GM19455 (cell line): ENCODE measurements around the gene BRD1.

Experiments used
- ATAC-seq: cut with Tn5 transposase; IDR thresholded peaks from one replicate; pipeline ENCODE4 v1.9.1; 2021; ENCODE audit not compliant: unreplicated experiment

Gene BRD1

GRCh38 chr22:49803737-49804375 lies 23.8 kb downstream of the BRD1 start:
- no peak for ATAC-seq

GRCh38 chr22:49803134-49803533 lies 24.5 kb downstream of the BRD1 start:
- ATAC-seq: no peak

GRCh38 chr22:49801391-49802060 lies 26.1 kb downstream of the BRD1 start:
- no peak for ATAC-seq

GRCh38 chr22:49800408-49801238 lies 27.1 kb downstream of the BRD1 start:
- no peak for ATAC-seq

GRCh38 chr22:49799431-49800075 lies 28.1 kb downstream of the BRD1 start:
- no peak for ATAC-seq

GRCh38 chr22:49798486-49799151 lies 29.1 kb downstream of the BRD1 start:
- no peak for ATAC-seq

GRCh38 chr22:49797706-49798105 lies 30.0 kb downstream of the BRD1 start:
- no peak for ATAC-seq

- no peak for ATAC-seq
Observed at GRCh38 chr22:49796596-49797270, 30.9 kb downstream of the BRD1 start.

- ATAC-seq: no peak
Observed at GRCh38 chr22:49795521-49795920, 32.2 kb downstream of the BRD1 start.

- ATAC-seq: no peak
Observed at GRCh38 chr22:49793871-49794270, 33.8 kb downstream of the BRD1 start.

- ATAC-seq: no peak
Observed at GRCh38 chr22:49793296-49793695, 34.4 kb downstream of the BRD1 start.

- no peak for ATAC-seq
Observed at GRCh38 chr22:49792107-49792506, 35.6 kb downstream of the BRD1 start.

GRCh38 chr22:49791682-49792081 lies 36.0 kb downstream of the BRD1 start:
- no peak for ATAC-seq

- ATAC-seq: no peak
Observed at GRCh38 chr22:49790912-49791311, 36.8 kb downstream of the BRD1 start.

- ATAC-seq: no peak
Observed at GRCh38 chr22:49789289-49790141, 38.2 kb downstream of the BRD1 start.

- no peak for ATAC-seq
Observed at GRCh38 chr22:49788504-49788903, 39.2 kb downstream of the BRD1 start.

- no peak for ATAC-seq
Observed at GRCh38 chr22:49787861-49788260, 39.8 kb downstream of the BRD1 start.

- ATAC-seq: no peak
Observed at GRCh38 chr22:49786976-49787706, 40.5 kb downstream of the BRD1 start.
